DOHH2 (cell line): Measurements from ENCODE around the gene CLCNKA.
"Not testable (repeated sequence)": the region's sequence is repeated elsewhere in the genome, so short reads cannot be mapped to it uniquely, and the experiment has no call there.

Experiments used
- H3F3A ChIP-seq: fragments of 200-600 bp; sonication (generic), shearing (Covaris generic); 2 replicates; pipeline ENCODE4 v1.6.0; 2016; ENCODE audit warnings: antibody characterized with exemption, mild to moderate bottlenecking; ENCODE audit not compliant: control insufficient read depth, insufficient read depth
- H3K27ac ChIP-seq: fragments of 200-600 bp; sonication (generic); 2 replicates; pipeline ENCODE4 v1.5.1; 2014; ENCODE audit warnings: low read depth, mild to moderate bottlenecking, low read length, moderate library complexity
- H3K27me3 ChIP-seq: fragments of 200-600 bp; sonication (generic); 2 replicates; pipeline ENCODE4 v1.6.1; 2014; ENCODE audit warnings: mild to moderate bottlenecking, low read length, mixed read lengths; ENCODE audit not compliant: control insufficient read depth
- H3K36me3 ChIP-seq: fragments of 200-600 bp; sonication (generic); 2 replicates; pipeline ENCODE4 v1.6.1; 2014; ENCODE audit warnings: mild to moderate bottlenecking, low read length, moderate library complexity, mixed read lengths; ENCODE audit not compliant: control insufficient read depth
- H3K4me1 ChIP-seq: fragments of 200-600 bp; sonication (generic); 2 replicates; pipeline ENCODE4 v1.6.1; 2014; ENCODE audit warnings: mild to moderate bottlenecking, low read length, mixed read lengths; ENCODE audit not compliant: control insufficient read depth
- H3K4me2 ChIP-seq: fragments of 200-600 bp; sonication (generic); 2 replicates; pipeline ENCODE4 v1.6.0; 2014; ENCODE audit warnings: mild to moderate bottlenecking, low read length, moderate library complexity
- H3K4me3 ChIP-seq: fragments of 200-600 bp; sonication (generic); 2 replicates; pipeline ENCODE4 v1.5.1; 2014; ENCODE audit warnings: mild to moderate bottlenecking, low read length, mixed read lengths
- H3K79me2 ChIP-seq: fragments of 200-600 bp; sonication (generic); 2 replicates; pipeline ENCODE4 v1.6.1; 2014; ENCODE audit warnings: mild to moderate bottlenecking, low read length, mixed read lengths; ENCODE audit not compliant: control insufficient read depth
- H3K9me2 ChIP-seq: fragments of 200-600 bp; sonication (generic); replicated peaks from 2 replicates; pipeline ENCODE4 v1.6.1; 2014; ENCODE audit warnings: mild to moderate bottlenecking, low read length, mixed read lengths; ENCODE audit not compliant: control insufficient read depth
- H3K9me3 ChIP-seq: fragments of 200-600 bp; sonication (generic); 2 replicates; pipeline ENCODE4 v1.6.1; 2014; ENCODE audit warnings: antibody characterized with exemption, low read length, mixed read lengths; ENCODE audit not compliant: control insufficient read depth, insufficient read depth
- H4K20me1 ChIP-seq: fragments of 200-600 bp; sonication (generic); 2 replicates; pipeline ENCODE4 v1.6.0; 2014; ENCODE audit warnings: low read depth, mild to moderate bottlenecking, antibody characterized with exemption, low read length, moderate library complexity; ENCODE audit not compliant: control insufficient read depth, insufficient read depth
- EZH2phosphoT487 ChIP-seq: fragments of 200-600 bp; sonication (generic); IDR thresholded peaks from 2 replicates; pipeline ENCODE4 v1.6.1; 2017; ENCODE audit warnings: borderline replicate concordance, mild to moderate bottlenecking, antibody characterized with exemption, low read length, moderate library complexity, mixed read lengths
- TF ChIP-seq, protein P1 (sequence below): fragments of 200-600 bp; sonication (generic); IDR thresholded peaks from one replicate; pipeline ENCODE4 v1.5.1; 2014; ENCODE audit warnings: antibody characterized with exemption, mild to moderate bottlenecking, low read depth, low read length; ENCODE audit not compliant: poor library complexity, severe bottlenecking

Gene CLCNKA

DNA sequence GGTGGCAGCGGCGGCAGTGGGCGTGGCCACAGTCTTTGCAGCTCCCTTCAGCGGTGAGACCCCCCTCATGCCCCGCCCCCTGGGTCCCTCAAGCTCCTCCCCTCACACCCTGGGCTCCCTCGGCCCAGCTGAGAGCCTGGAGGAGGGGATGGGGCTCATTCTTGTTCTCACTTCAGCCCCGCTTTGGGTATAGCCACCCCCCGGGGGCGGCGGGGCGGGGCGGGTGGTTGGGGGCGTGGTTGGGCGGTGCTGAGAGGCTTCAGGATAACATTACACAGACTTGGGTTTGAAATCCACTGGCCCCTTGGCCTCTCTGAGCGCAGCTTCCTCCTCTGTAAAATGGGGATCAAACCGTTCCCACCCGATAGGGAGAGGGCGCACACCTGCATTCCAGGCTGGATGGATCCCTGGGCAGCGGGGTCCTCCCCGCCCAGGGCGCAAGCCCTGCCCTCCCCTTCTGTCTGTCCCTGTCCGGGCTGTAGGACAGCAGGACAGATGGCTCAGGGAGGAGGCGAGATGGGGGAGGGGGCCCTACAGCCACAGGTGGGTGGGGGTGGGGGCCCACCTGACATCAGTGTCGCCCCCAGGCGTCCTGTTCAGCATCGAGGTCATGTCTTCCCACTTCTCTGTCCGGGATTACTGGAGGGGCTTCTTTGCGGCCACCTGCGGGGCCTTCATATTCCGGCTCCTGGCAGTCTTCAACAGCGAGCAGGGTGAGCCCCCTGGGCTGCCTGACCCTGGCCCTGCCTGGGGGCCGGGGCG, 5.1 kb downstream of the CLCNKA start:
- no peak overlapping the region for H3K27ac ChIP-seq
- TF ChIP-seq EZH2phosphoT487, result no peak
- H3K4me3 ChIP-seq, result no peak overlapping the region
- peaks cover 8% of the 10 kb centered on the region for H3K27me3 ChIP-seq
- no peaks in the 10 kb centered on the region for H3K9me2 ChIP-seq
- H3K79me2 ChIP-seq, result no peaks in the 10 kb centered on the region
- no peak overlapping the region for H3K4me2 ChIP-seq
- H3K4me1 ChIP-seq, result no peaks in the 10 kb centered on the region
- H4K20me1 ChIP-seq, result no peaks in the 10 kb centered on the region
- H3K36me3 ChIP-seq, result no peaks in the 10 kb centered on the region
- H3K9me3 ChIP-seq, result no peaks in the 10 kb centered on the region
- no peaks in the 10 kb centered on the region for H3F3A ChIP-seq

DNA sequence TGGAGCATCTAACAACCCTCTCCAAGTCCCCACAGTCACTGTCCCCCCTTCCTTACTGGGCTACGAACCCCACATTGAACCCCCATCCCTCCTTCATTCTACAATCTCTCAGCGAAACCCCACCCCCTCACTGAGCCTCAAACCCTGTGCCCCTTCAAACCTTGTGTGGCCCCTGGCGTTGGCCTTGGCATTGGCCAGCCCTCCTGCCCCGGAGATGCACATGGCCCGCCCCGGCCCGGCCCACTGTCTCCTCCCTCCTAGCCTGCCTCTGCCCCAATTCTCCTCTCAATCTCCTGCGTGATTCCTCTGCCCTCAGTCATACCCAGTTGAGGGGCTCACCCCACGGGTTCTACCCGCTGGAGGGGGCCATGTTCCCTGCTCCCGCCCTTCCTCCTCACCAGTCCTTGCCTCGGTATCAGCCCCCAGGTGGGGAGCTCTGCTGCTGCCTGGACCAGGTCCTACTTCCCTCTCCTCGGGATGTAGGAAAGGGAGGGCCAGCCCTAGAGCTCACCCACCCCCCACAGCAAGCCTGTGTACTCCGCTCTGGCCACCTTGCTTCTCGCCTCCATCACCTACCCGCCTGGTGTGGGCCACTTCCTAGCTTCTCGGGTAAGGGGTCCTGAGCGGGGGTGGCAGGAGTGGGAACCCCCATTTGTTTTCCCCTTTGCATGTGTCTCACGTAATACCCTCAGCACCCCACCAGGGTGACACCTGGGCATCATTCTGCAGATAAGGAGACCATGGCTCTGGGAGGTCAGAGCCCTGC, 6.6 kb downstream of the CLCNKA start:
- H3K9me2 ChIP-seq, result no peaks in the 10 kb centered on the region
- no peaks in the 10 kb centered on the region for H4K20me1 ChIP-seq
- no peaks in the 10 kb centered on the region for H3K4me1 ChIP-seq
- H3K36me3 ChIP-seq, result no peaks in the 10 kb centered on the region
- H3F3A ChIP-seq, result no peaks in the 10 kb centered on the region
- H3K79me2 ChIP-seq, result no peaks in the 10 kb centered on the region
- no peak for TF ChIP-seq EZH2phosphoT487
- TF ChIP-seq, protein P1, sequence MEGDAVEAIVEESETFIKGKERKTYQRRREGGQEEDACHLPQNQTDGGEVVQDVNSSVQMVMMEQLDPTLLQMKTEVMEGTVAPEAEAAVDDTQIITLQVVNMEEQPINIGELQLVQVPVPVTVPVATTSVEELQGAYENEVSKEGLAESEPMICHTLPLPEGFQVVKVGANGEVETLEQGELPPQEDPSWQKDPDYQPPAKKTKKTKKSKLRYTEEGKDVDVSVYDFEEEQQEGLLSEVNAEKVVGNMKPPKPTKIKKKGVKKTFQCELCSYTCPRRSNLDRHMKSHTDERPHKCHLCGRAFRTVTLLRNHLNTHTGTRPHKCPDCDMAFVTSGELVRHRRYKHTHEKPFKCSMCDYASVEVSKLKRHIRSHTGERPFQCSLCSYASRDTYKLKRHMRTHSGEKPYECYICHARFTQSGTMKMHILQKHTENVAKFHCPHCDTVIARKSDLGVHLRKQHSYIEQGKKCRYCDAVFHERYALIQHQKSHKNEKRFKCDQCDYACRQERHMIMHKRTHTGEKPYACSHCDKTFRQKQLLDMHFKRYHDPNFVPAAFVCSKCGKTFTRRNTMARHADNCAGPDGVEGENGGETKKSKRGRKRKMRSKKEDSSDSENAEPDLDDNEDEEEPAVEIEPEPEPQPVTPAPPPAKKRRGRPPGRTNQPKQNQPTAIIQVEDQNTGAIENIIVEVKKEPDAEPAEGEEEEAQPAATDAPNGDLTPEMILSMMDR, result no peak
- no peak overlapping the region for H3K27ac ChIP-seq
- no peaks in the 10 kb centered on the region for H3K9me3 ChIP-seq
- no peaks in the 10 kb centered on the region; the same call in 1 of the 2 replicates for H3K27me3 ChIP-seq
- H3K4me2 ChIP-seq, result no peak overlapping the region
- H3K4me3 ChIP-seq, result no peak overlapping the region

DNA sequence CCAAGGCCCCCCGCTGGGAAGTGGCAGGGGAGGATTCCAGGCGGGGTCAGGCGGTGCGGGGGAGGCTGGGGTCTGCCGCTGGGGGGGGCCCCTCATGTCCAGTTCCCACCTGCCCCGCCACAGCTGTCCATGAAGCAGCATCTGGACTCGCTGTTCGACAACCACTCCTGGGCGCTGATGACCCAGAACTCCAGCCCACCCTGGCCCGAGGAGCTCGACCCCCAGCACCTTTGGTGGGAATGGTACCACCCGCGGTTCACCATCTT, 7.1 kb downstream of the CLCNKA start:
- H3F3A ChIP-seq, H3K4me3 ChIP-seq, H3K4me1 ChIP-seq, H3K4me2 ChIP-seq, H3K9me3 ChIP-seq, H3K27ac ChIP-seq, H3K79me2 ChIP-seq, H4K20me1 ChIP-seq, H3K27me3 ChIP-seq, H3K9me2 ChIP-seq, H3K36me3 ChIP-seq: not testable (repeated sequence)

DNA sequence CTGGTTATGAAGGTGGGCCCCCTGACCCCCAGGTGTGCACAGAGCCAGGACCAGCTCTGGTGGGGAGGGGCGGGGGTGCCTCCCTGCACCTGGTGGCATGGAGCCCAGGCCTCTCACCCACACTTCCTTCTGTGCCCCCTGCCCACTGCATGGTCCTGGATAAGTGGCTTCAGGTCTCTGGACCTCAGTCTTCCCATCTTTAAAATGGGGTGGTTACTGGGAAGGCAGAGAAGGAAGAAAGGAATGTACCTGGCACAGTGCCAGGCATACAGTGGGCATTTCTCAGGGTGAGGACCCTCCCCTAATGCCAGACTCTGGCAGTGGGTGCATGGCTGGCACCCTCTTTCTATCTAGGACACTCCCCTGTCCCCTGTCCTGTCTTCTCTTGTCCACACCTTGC, 7.5 kb downstream of the CLCNKA start:
- no peaks in the 10 kb centered on the region for H3K79me2 ChIP-seq
- H3K4me1 ChIP-seq, result no peaks in the 10 kb centered on the region
- no peak overlapping the region for H3K27ac ChIP-seq
- H3K9me3 ChIP-seq, result no peaks in the 10 kb centered on the region
- H3K36me3 ChIP-seq, result no peaks in the 10 kb centered on the region
- H4K20me1 ChIP-seq, result no peaks in the 10 kb centered on the region
- H3K9me2 ChIP-seq, result no peaks in the 10 kb centered on the region
- TF ChIP-seq EZH2phosphoT487, result no peak
- TF ChIP-seq, protein P1, result no peak
- no peak overlapping the region for H3K4me3 ChIP-seq
- no peak overlapping the region for H3K4me2 ChIP-seq
- H3F3A ChIP-seq, result no peaks in the 10 kb centered on the region
- H3K27me3 ChIP-seq, result no peaks in the 10 kb centered on the region; the same call in 1 of the 2 replicates
